SK-N-SH (cell line): Measurements from ENCODE around the gene BTRC. TPM values are rescaled to one million over a fixed set of nuclear protein-coding genes. Genes with fewer than 3 reads are reported as not detected.
"Not testable (repeated sequence)": the region's sequence is repeated elsewhere in the genome, so short reads cannot be mapped to it uniquely, and the experiment has no call there.

Source experiments
- CTCF ChIA-PET: fragments of 300-600, 350-600 bp; formaldehyde crosslinking; extraction: SDS; loops from one replicate; lab custom pipeline; 2021; lab: Yijun Ruan, JAX
- POLR2A ChIA-PET: fragments of 350-600 bp; sonication (Branson Sonifier 250); formaldehyde crosslinking; extraction: SDS; loops from one replicate; lab custom pipeline; 2020; ENCODE audit warnings: antibody characterized with exemption, inconsistent platforms; lab: Yijun Ruan, JAX
- DNase-seq: peaks from one replicate; pipeline ENCODE4 v3.0.0; 2012
- H2AFZ ChIP-seq: fragments of 200-600 bp; sonication (generic); 2 replicates; pipeline ENCODE4 v1.8.1; 2016; ENCODE audit warnings: antibody characterized with exemption, mild to moderate bottlenecking, low read depth
- H3F3A ChIP-seq: fragments of 200-600 bp; sonication (generic); replicated peaks from 2 replicates; pipeline ENCODE3; 2016; ENCODE audit warnings: antibody characterized with exemption, mild to moderate bottlenecking; ENCODE audit not compliant: insufficient read depth
- H3K27ac ChIP-seq, 2 experiments: fragments of 200-500 bp in 1 of 2; fragments of 200-600 bp in 1 of 2; sonication (Bioruptor generic) in 1 of 2; sonication (generic), shearing (Covaris generic) in 1 of 2; 2 replicates each; pipeline versions ENCODE4 v1.5.1 to v1.6.1; 2014 to 2016; ENCODE audit warnings: low read depth in 2 of 2, inconsistent platforms in 1 of 2, low read length in 1 of 2, mild to moderate bottlenecking in 1 of 2, mixed read lengths in 1 of 2
- H3K27me3 ChIP-seq: fragments of 200-600 bp; sonication (generic), shearing (Covaris generic); 2 replicates; pipeline ENCODE4 v1.6.1; 2016; ENCODE audit warnings: mixed run types; ENCODE audit not compliant: insufficient read depth
- H3K36me3 ChIP-seq, 2 experiments: fragments of 200-500 bp in 1 of 2; fragments of 200-600 bp in 1 of 2; sonication (Bioruptor generic) in 1 of 2; sonication (generic) in 1 of 2; replicated peaks in 1 of 2; 2 replicates each; pipeline versions ENCODE3 to v1.5.1; 2014 to 2016; ENCODE audit warnings: low read length in 1 of 2, mild to moderate bottlenecking in 1 of 2; ENCODE audit not compliant: insufficient read depth in 2 of 2, control insufficient read depth in 1 of 2
- H3K4me1 ChIP-seq, 2 experiments: fragments of 200-500 bp in 1 of 2; fragments of 200-600 bp in 1 of 2; sonication (Bioruptor generic) in 1 of 2; sonication (generic), shearing (Covaris generic) in 1 of 2; 2 replicates each; pipeline versions ENCODE4 v1.5.1 to v1.6.1; 2014 to 2016; ENCODE audit warnings: low read depth in 1 of 2, low read length in 1 of 2, mixed run types in 1 of 2; ENCODE audit not compliant: insufficient read depth in 2 of 2, control insufficient read depth in 1 of 2
- H3K4me2 ChIP-seq: fragments of 200-600 bp; sonication (generic), shearing (Covaris generic); 2 replicates; pipeline ENCODE4 v1.6.1; 2017; ENCODE audit warnings: mixed run types
- H3K4me3 ChIP-seq, 2 experiments: fragments of 200-500 bp in 1 of 2; fragments of 200-600 bp in 1 of 2; sonication (Bioruptor generic) in 1 of 2; sonication (generic), shearing (Covaris generic) in 1 of 2; 2 replicates each; pipeline versions ENCODE4 v1.5.1 to v1.8.1; 2014 to 2016; ENCODE audit warnings: low read depth in 2 of 2, inconsistent platforms in 1 of 2, low read length in 1 of 2, mild to moderate bottlenecking in 1 of 2, mixed read lengths in 1 of 2, moderate library complexity in 1 of 2
- H3K79me2 ChIP-seq: fragments of 200-600 bp; sonication (generic); 2 replicates; pipeline ENCODE4 v1.8.1; 2017; ENCODE audit warnings: mild to moderate bottlenecking; ENCODE audit not compliant: insufficient read depth
- H3K9ac ChIP-seq: fragments of 200-600 bp; sonication (generic); 2 replicates; pipeline ENCODE4 v1.6.1; 2017; ENCODE audit warnings: mixed run types
- H3K9me2 ChIP-seq: fragments of 200-600 bp; sonication (generic); 2 replicates; pipeline ENCODE4 v1.6.1; 2017; ENCODE audit warnings: mixed run types
- H3K9me3 ChIP-seq: fragments of 200-600 bp; sonication (generic); 2 replicates; pipeline ENCODE4 v1.6.1; 2017; ENCODE audit warnings: mixed run types, mild to moderate bottlenecking, moderate library complexity
- H4K20me1 ChIP-seq: fragments of 200-600 bp; sonication (generic); 2 replicates; pipeline ENCODE4 v1.6.1; 2017; ENCODE audit warnings: mild to moderate bottlenecking, mixed run types; ENCODE audit not compliant: insufficient read depth
- CTCF ChIP-seq: fragments of 200-600 bp; sonication (generic); IDR thresholded peaks from 2 replicates; pipeline ENCODE4 v1.6.1; 2017; ENCODE audit warnings: antibody characterized with exemption, mild to moderate bottlenecking, moderate library complexity
- ELF1 ChIP-seq: IDR thresholded peaks from 2 replicates; pipeline ENCODE4 v1.4.0; 2012
- EP300 ChIP-seq, 2 experiments: IDR thresholded peaks; 2 replicates each; pipeline versions ENCODE4 v1.4.0 to v1.6.1; 2012; ENCODE audit warnings: borderline replicate concordance in 1 of 2, low read depth in 1 of 2, low read length in 1 of 2
- FOSL2 ChIP-seq: IDR thresholded peaks from 2 replicates; pipeline ENCODE4 v1.4.0; 2012; ENCODE audit warnings: low read depth, mild to moderate bottlenecking, moderate library complexity, borderline replicate concordance
- FOXJ3 ChIP-seq: sonication (generic); formaldehyde crosslinking; IDR thresholded peaks from 2 replicates; pipeline ENCODE4 v1.5.1; 2020; ENCODE audit warnings: mild to moderate bottlenecking, missing genetic modification reagents
- GATA2 ChIP-seq: sonication (generic); formaldehyde crosslinking; IDR thresholded peaks from 2 replicates; pipeline ENCODE4 v1.5.0; 2020; ENCODE audit warnings: mild to moderate bottlenecking, missing genetic modification reagents
- MAX ChIP-seq: IDR thresholded peaks from 2 replicates; pipeline ENCODE4 v1.4.0; 2012; ENCODE audit warnings: low read depth
- MEF2A ChIP-seq: IDR thresholded peaks from 2 replicates; pipeline ENCODE4 v1.4.0; 2012; ENCODE audit warnings: low read depth, borderline replicate concordance
- MXI1 ChIP-seq: IDR thresholded peaks from 2 replicates; pipeline ENCODE4 v1.6.1; 2012; ENCODE audit warnings: mild to moderate bottlenecking, low read depth, low read length, improper control_type of control experiment
- NFIC ChIP-seq: IDR thresholded peaks from 2 replicates; pipeline ENCODE4 v1.4.0; 2012; ENCODE audit warnings: borderline replicate concordance
- NRF1 ChIP-seq: IDR thresholded peaks from 2 replicates; pipeline ENCODE4 v1.6.1; 2012; ENCODE audit warnings: low read depth, mild to moderate bottlenecking, low read length
- PBX3 ChIP-seq: IDR thresholded peaks from 2 replicates; pipeline ENCODE4; 2012
- RAD21 ChIP-seq: IDR thresholded peaks from 2 replicates; pipeline ENCODE4 v1.6.1; 2012; ENCODE audit warnings: mild to moderate bottlenecking, low read length
- SMC3 ChIP-seq: IDR thresholded peaks from 2 replicates; pipeline ENCODE4 v1.6.1; 2012; ENCODE audit warnings: low read depth, low read length, improper control_type of control experiment
- TAF1 ChIP-seq: IDR thresholded peaks from 2 replicates; pipeline ENCODE4 v1.6.1; 2012; ENCODE audit warnings: low read depth, mild to moderate bottlenecking, low read length, moderate library complexity, borderline replicate concordance
- YY1 ChIP-seq: IDR thresholded peaks from 2 replicates; pipeline ENCODE4 v1.4.0; 2012; ENCODE audit warnings: low read depth, mild to moderate bottlenecking
- ZBTB33 ChIP-seq: IDR thresholded peaks from 2 replicates; pipeline ENCODE4 v1.4.0; 2012; ENCODE audit warnings: low read depth, borderline replicate concordance
- WGBS: methylation state at CpG from one replicate; pipeline ENCODE4 v1.1.6; 2017; ENCODE audit warnings: low lambda C conversion rate; 5-methylcytosine and 5-hydroxymethylcytosine counted together
- polyA plus RNA-seq, 3 experiments: library from polyadenylated mRNA; depleted of rRNA; stranded (reverse); fragments of >200 nt; gene quantifications; 2 replicates each; pipeline ENCODE4 v1.2.3, GENCODE V29; 2012

The BTRC gene
- polyA plus RNA-seq, 1 of the 3 experiments (the other 2 are of a cell fraction), result 6.5 TPM

- Histone ChIP-seq H3F3A (no peaks in the 10 kb centered on the region), H3K36me3 (peaks cover 0 to 5% of the 10 kb centered on the region in 2 experiments), H3K9ac (no peak overlapping the region), H3K27me3 (no peaks in the 10 kb centered on the region), H3K9me2 (no peaks in the 10 kb centered on the region), H3K79me2 (peaks cover 79% of the 10 kb centered on the region), H3K9me3 (no peaks in the 10 kb centered on the region), H3K4me3 (no peak overlapping the region), H3K4me2 (no peak overlapping the region), H3K4me1 (peaks cover 7 to 9% of the 10 kb centered on the region in 2 experiments; a peak in 3 of 4 replicates), H4K20me1 (peaks cover 12% of the 10 kb centered on the region; the same call in 1 of the 2 replicates), H3K27ac (no peak overlapping the region), H2AFZ (no peak overlapping the region)
- no peak for TF ChIP-seq ELF1
- no peak for TF ChIP-seq FOSL2
- no peak for TF ChIP-seq TAF1
- TF ChIP-seq NFIC, result no peak
- no peak for TF ChIP-seq NRF1
- no peak for TF ChIP-seq SMC3
- no peak for TF ChIP-seq YY1
- POLR2A ChIA-PET, result no interaction called here
- 82% methylated on average over 4 of the region's 4 CpGs for WGBS
- CTCF ChIA-PET, result interaction anchor here (1.2 kb wide), 1 partner anchor 66 kb away, joined by 3 read pairs; no protein-coding TSS in a partner anchor
- no peak for DNase-seq
Measured at GRCh38 chr10:101357958-101358357, 4.0 kb downstream of the BTRC start.

- no peak for DNase-seq
- H3K4me3 ChIP-seq, result no peak overlapping the region
- no peak overlapping the region for H2AFZ ChIP-seq
- H3F3A ChIP-seq, result no peaks in the 10 kb centered on the region
- H3K27ac ChIP-seq, result no peak overlapping the region
- H3K9ac ChIP-seq, result no peak overlapping the region
- whole genome bisulfite sequencing, result 57% methylated on average over 5 of the region's 5 CpGs
- peaks cover 19% of the 10 kb centered on the region; the same call in 1 of the 2 replicates for H4K20me1 ChIP-seq
- no peaks in the 10 kb centered on the region for H3K9me3 ChIP-seq
- H3K36me3 ChIP-seq, result peaks cover 0 to 5% of the 10 kb centered on the region in 2 experiments
- ChIA-PET POLR2A (no interaction called here), CTCF (no interaction called here)
- no peaks in the 10 kb centered on the region for H3K27me3 ChIP-seq
- TF ChIP-seq MAX, result no peak
- TF ChIP-seq RAD21, result no peak
- TF ChIP-seq TAF1, result no peak
- no peak for TF ChIP-seq GATA2 (CRISPR knock-in tag)
- TF ChIP-seq PBX3, result no peak
- no peak for TF ChIP-seq MXI1
- TF ChIP-seq EP300 (IDR thresholded peaks at IDR 0.05; ENCODE audit: borderline replicate concordance in 1 of 2, low read depth in 1 of 2, low read length in 1 of 2), result no peak
- TF ChIP-seq YY1, result no peak
- TF ChIP-seq ZBTB33, result no peak
- no peak for TF ChIP-seq SMC3
- no peak for TF ChIP-seq MEF2A
- TF ChIP-seq CTCF, result no peak
- no peak for TF ChIP-seq FOXJ3 (CRISPR knock-in tag)
- no peak for TF ChIP-seq ELF1
- no peaks in the 10 kb centered on the region for H3K9me2 ChIP-seq
- H3K79me2 ChIP-seq, result peaks cover 82% of the 10 kb centered on the region
- no peak overlapping the region for H3K4me2 ChIP-seq
- peaks cover 4 to 9% of the 10 kb centered on the region in 2 experiments; a peak in 3 of 4 replicates for H3K4me1 ChIP-seq
Measured at GRCh38 chr10:101358706-101359300, 4.8 kb downstream of the BTRC start.

GRCh38 chr10:101360090-101360489 is 6.1 kb downstream of the BTRC start:
- H3K27ac ChIP-seq, H3K9me2 ChIP-seq, H3F3A ChIP-seq, H3K9me3 ChIP-seq, POLR2A ChIA-PET, H3K4me2 ChIP-seq, DNase-seq, H3K27me3 ChIP-seq, H3K4me3 ChIP-seq, H3K36me3 ChIP-seq, H3K9ac ChIP-seq, H2AFZ ChIP-seq: not testable (repeated sequence)
- Histone ChIP-seq H4K20me1 (peaks cover 26% of the 10 kb centered on the region; the same call in 1 of the 2 replicates), H3K79me2 (peaks cover 81% of the 10 kb centered on the region), H3K4me1 (peaks cover 2 to 15% of the 10 kb centered on the region in 2 experiments; a peak in 3 of 4 replicates)
- WGBS, result 96% methylated on average over 8 of the region's 8 CpGs
- CTCF ChIA-PET, result interaction anchor here (0.7 to 1.3 kb wide), 3 partner anchors 59 to 210 kb away, joined by 3 to 4 read pairs (median 3); no protein-coding TSS in a partner anchor
